ENCODE results near the gene WWOX. TPM values are rescaled to one million over a fixed set of nuclear protein-coding genes. Genes with fewer than 3 reads are reported as not detected.
A peak's percentile ranks its signal among the peaks of the same experiment; 100 is the strongest.

Gene WWOX
- total and polyA plus RNA-seq, 4 donors: 5.4 to 61.5 (median 18.4) TPM

DNA sequence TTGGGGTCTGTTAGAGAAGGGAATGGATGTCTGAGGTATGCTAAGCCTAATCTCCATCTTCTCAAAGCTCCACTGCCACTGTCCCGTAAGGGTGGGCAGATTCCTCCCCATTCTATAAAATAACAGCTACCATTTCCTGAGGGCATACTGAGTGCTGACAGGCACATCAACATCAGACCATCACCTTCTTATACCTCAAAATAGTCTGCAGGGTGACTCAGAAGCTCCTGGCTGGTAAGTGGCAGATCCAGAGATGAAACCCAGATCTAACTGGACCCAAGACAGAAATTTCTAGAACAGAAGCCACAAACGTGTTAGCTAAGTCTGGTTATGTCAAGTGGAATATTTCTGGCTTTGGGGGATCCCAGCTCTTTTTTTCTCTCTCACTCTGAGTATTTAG is 548.0 kb downstream of the WWOX start:
- DNase-seq: no peak
- Histone ChIP-seq H3K4me3 (no peak overlapping the region), H3K4me1 (ENCODE audit: control insufficient read depth in 5 of 5, insufficient read depth in 5 of 5, low read length in 5 of 5) (peaks cover 0 to 9% (median 2%) of the 10 kb centered on the region in 5 donors), H3K9me3 (ENCODE audit: control insufficient read depth in 4 of 4, insufficient read depth in 3 of 4, low read length in 3 of 4) (no peaks in the 10 kb centered on the region), H3K27me3 (ENCODE audit: control insufficient read depth in 3 of 3, insufficient read depth in 3 of 3, low read length in 2 of 3) (no peaks in the 10 kb centered on the region), H3K36me3 (ENCODE audit: control insufficient read depth in 4 of 4, insufficient read depth in 4 of 4, low read length in 4 of 4) (no peaks in the 10 kb centered on the region), H3K27ac (ENCODE audit: low read depth in 1 of 2, low read length in 1 of 2) (peak overlapping the region in 1 of 2 donors; percentile 11), H3K9ac (ENCODE audit: insufficient read depth in 1 of 2, low read length in 2 of 2) (no peak overlapping the region)
- 79 to 85% methylated on average over 2 of the region's 2 CpGs for WGBS, 2 donors
- TF ChIP-seq, protein P1, sequence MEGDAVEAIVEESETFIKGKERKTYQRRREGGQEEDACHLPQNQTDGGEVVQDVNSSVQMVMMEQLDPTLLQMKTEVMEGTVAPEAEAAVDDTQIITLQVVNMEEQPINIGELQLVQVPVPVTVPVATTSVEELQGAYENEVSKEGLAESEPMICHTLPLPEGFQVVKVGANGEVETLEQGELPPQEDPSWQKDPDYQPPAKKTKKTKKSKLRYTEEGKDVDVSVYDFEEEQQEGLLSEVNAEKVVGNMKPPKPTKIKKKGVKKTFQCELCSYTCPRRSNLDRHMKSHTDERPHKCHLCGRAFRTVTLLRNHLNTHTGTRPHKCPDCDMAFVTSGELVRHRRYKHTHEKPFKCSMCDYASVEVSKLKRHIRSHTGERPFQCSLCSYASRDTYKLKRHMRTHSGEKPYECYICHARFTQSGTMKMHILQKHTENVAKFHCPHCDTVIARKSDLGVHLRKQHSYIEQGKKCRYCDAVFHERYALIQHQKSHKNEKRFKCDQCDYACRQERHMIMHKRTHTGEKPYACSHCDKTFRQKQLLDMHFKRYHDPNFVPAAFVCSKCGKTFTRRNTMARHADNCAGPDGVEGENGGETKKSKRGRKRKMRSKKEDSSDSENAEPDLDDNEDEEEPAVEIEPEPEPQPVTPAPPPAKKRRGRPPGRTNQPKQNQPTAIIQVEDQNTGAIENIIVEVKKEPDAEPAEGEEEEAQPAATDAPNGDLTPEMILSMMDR (IDR thresholded peaks at IDR 0.05; ENCODE audit: control extremely low read depth, extremely low read depth): no peak
- no peak for ATAC-seq (ENCODE audit: insufficient read depth, low FRiP score)

DNA sequence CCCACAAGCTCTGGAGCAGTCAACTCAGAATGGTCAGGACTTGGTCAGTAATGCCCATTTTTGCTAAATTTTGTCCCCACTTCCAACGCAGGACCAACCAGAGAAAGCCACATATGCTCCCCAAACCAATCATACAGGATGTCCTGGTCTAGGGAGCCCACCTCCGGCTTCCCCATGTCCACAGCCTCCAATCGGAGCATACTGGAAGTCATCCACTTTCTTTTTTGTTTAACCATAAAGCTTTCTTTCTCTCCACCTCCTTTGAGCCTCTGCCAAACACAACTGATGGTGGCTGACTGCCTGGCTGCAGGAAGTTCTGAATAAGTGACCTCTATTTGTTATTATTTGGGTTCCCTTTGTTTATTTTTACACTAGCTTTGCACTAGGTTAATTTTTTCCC is 549.1 kb downstream of the WWOX start:
- DNase-seq (peak; percentile 69 to 91 (median 88)), ATAC-seq (ENCODE audit: insufficient read depth, low FRiP score) (no peak)
- Histone ChIP-seq H3K27me3 (ENCODE audit: control insufficient read depth in 3 of 3, insufficient read depth in 3 of 3, low read length in 2 of 3) (no peaks in the 10 kb centered on the region), H3K9ac (ENCODE audit: insufficient read depth in 1 of 2, low read length in 2 of 2) (no peak overlapping the region), H3K27ac (ENCODE audit: low read depth in 1 of 2, low read length in 1 of 2) (peak overlapping the region in 1 of 2 donors; percentile 11), H3K9me3 (ENCODE audit: control insufficient read depth in 4 of 4, insufficient read depth in 3 of 4, low read length in 3 of 4) (no peaks in the 10 kb centered on the region), H3K4me1 (ENCODE audit: control insufficient read depth in 5 of 5, insufficient read depth in 5 of 5, low read length in 5 of 5) (peaks cover 0 to 9% (median 2%) of the 10 kb centered on the region in 5 donors), H3K4me3 (no peak overlapping the region), H3K36me3 (ENCODE audit: control insufficient read depth in 4 of 4, insufficient read depth in 4 of 4, low read length in 4 of 4) (no peaks in the 10 kb centered on the region)
- TF ChIP-seq, protein P1 (IDR thresholded peaks at IDR 0.05; ENCODE audit: control extremely low read depth, extremely low read depth): no peak
- WGBS, 2 donors: 59 to 70% methylated on average over 3 of the region's 3 CpGs

DNA sequence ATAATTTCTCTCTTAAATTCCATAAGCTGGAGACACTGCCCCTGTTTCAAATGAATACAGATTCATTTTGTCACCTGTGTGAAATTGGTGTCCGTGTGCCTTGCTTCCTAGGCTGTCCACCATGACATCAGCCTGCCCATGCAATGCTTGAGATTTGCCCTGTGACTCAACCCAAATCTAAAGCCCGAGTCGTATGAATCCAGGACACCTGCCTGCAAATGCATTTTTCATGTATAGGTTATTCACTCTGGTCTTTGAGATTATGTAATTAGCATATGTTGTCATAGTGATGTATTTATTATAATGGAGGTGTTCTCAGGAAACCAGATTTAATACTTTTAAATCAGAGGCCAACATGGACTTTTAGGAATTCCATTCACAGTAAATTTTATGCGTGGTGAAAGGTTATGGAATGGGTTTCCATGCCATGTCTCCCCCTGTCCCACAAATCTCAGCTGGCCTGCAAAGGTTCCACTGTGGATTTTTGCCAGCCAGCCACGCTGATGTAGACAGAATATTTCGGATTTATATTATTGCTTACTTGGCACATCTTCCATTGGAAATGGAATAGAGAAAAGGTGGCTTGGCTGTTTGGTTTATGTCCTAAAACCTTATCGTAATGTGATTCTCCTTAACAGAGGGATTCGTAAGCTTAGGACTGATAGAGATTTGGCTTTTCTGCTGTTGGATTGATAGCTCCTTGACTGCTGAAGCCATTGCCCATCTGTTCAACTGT is 551.1 kb downstream of the WWOX start:
- Histone ChIP-seq H3K27ac (ENCODE audit: low read depth in 1 of 2, low read length in 1 of 2) (no peak overlapping the region), H3K9ac (ENCODE audit: insufficient read depth in 1 of 2, low read length in 2 of 2) (no peak overlapping the region), H3K36me3 (ENCODE audit: control insufficient read depth in 4 of 4, insufficient read depth in 4 of 4, low read length in 4 of 4) (no peaks in the 10 kb centered on the region), H3K9me3 (ENCODE audit: control insufficient read depth in 4 of 4, insufficient read depth in 3 of 4, low read length in 3 of 4) (no peaks in the 10 kb centered on the region), H3K4me3 (no peak overlapping the region), H3K27me3 (ENCODE audit: control insufficient read depth in 3 of 3, insufficient read depth in 3 of 3, low read length in 2 of 3) (no peaks in the 10 kb centered on the region), H3K4me1 (ENCODE audit: control insufficient read depth in 5 of 5, insufficient read depth in 5 of 5, low read length in 5 of 5) (peaks cover 5 to 19% (median 6%) of the 10 kb centered on the region in 5 donors)
- ATAC-seq (ENCODE audit: insufficient read depth, low FRiP score): no peak
- TF ChIP-seq, protein P1 (IDR thresholded peaks at IDR 0.05; ENCODE audit: control extremely low read depth, extremely low read depth): no peak
- 87 to 93% methylated on average over 8 of the region's 8 CpGs for WGBS, 2 donors
- DNase-seq: no peak
